Astrocyte (in vitro differentiated cells and primary cell): ENCODE data around the gene AKR1B1. TPM values are rescaled to one million over a fixed set of nuclear protein-coding genes. Genes with fewer than 3 reads are reported as not detected.

Experiments used
- DNase-seq: peaks from one replicate; pipeline ENCODE4 v3.0.0-alpha.2; 2010; ENCODE audit warnings: low read depth
- FAIRE-seq: peaks from 2 replicates; lab custom pipeline; 2011; peaks lifted over from hg19 to GRCh38; lab: Jason Lieb, UNC
- H2AFZ ChIP-seq: 2 replicates; pipeline ENCODE4 v1.6.0; 2012; ENCODE audit warnings: low read depth, low read length, inconsistent platforms
- H3K27ac ChIP-seq: 2 replicates; pipeline ENCODE4 v1.5.1; 2011; ENCODE audit warnings: low read depth, low read length, inconsistent platforms
- H3K27me3 ChIP-seq: 2 replicates; pipeline ENCODE4 v1.6.0; 2011; ENCODE audit warnings: low read length, inconsistent platforms; ENCODE audit not compliant: insufficient read depth
- H3K36me3 ChIP-seq: 2 replicates; pipeline ENCODE4 v1.5.1; 2011; ENCODE audit warnings: low read length, inconsistent platforms; ENCODE audit not compliant: insufficient read depth
- H3K4me1 ChIP-seq: 2 replicates; pipeline ENCODE4 v1.5.1; 2011; ENCODE audit warnings: low read length, inconsistent platforms; ENCODE audit not compliant: insufficient read depth
- H3K4me2 ChIP-seq: 2 replicates; pipeline ENCODE4 v1.6.0; 2012; ENCODE audit warnings: low read length, inconsistent platforms
- H3K4me3 ChIP-seq: 2 replicates; pipeline ENCODE4 v1.5.1; 2011; ENCODE audit warnings: low read depth, mild to moderate bottlenecking, low read length, inconsistent platforms; ENCODE audit not compliant: insufficient read depth
- H3K79me2 ChIP-seq: 2 replicates; pipeline ENCODE4 v1.6.0; 2012; ENCODE audit warnings: mild to moderate bottlenecking, low read length, inconsistent platforms; ENCODE audit not compliant: insufficient read depth
- H3K9ac ChIP-seq: 2 replicates; pipeline ENCODE4 v1.6.0; 2012; ENCODE audit warnings: mild to moderate bottlenecking, low read length, inconsistent platforms
- H3K9me3 ChIP-seq: 2 replicates; pipeline ENCODE4 v1.5.1; 2012; ENCODE audit warnings: low read depth, mild to moderate bottlenecking, low read length, inconsistent platforms; ENCODE audit not compliant: insufficient read depth
- H4K20me1 ChIP-seq: 2 replicates; pipeline ENCODE4 v1.6.0; 2012; ENCODE audit warnings: low read length, inconsistent platforms; ENCODE audit not compliant: insufficient read depth
- H3K27ac Mint-ChIP-seq: one replicate; pipeline ENCODE4 v1.8.0; 2021; ENCODE audit warnings: mild to moderate bottlenecking, mixed read lengths; ENCODE audit not compliant: unreplicated experiment
- H3K27me3 Mint-ChIP-seq: one replicate; pipeline ENCODE4 v1.8.0; 2021; ENCODE audit warnings: low read depth, mixed read lengths; ENCODE audit not compliant: unreplicated experiment
- H3K36me3 Mint-ChIP-seq: one replicate; pipeline ENCODE4 v1.8.0; 2021; ENCODE audit warnings: low read depth, mixed read lengths; ENCODE audit not compliant: unreplicated experiment
- H3K4me1 Mint-ChIP-seq: one replicate; pipeline ENCODE4 v1.8.0; 2021; ENCODE audit warnings: low read depth, mixed read lengths; ENCODE audit not compliant: unreplicated experiment
- H3K4me3 Mint-ChIP-seq: one replicate; pipeline ENCODE4 v1.8.0; 2021; ENCODE audit warnings: mild to moderate bottlenecking, moderate library complexity, mixed read lengths; ENCODE audit not compliant: unreplicated experiment
- H3K9me3 Mint-ChIP-seq: one replicate; pipeline ENCODE4 v1.8.0; 2021; ENCODE audit warnings: mild to moderate bottlenecking, mixed read lengths; ENCODE audit not compliant: unreplicated experiment
- EZH2 ChIP-seq: IDR thresholded peaks from 2 replicates; pipeline ENCODE4 v1.6.1; 2012; ENCODE audit warnings: mild to moderate bottlenecking, low read length, inconsistent platforms; ENCODE audit not compliant: insufficient read depth
- total RNA-seq: library from RNA; stranded (reverse); gene quantifications from 2 replicates; pipeline ENCODE4 v1.2.1, GENCODE V29; 2021
- TF ChIP-seq, protein P1 (sequence below): IDR thresholded peaks from 2 replicates; pipeline ENCODE4 v1.5.1; 2011; ENCODE audit warnings: low read depth, mild to moderate bottlenecking, inconsistent platforms, low read length, moderate library complexity; ENCODE audit not compliant: insufficient read depth

AKR1B1 gene
- total RNA-seq, 1 donor from 2014 or later: 114 TPM

DNA sequence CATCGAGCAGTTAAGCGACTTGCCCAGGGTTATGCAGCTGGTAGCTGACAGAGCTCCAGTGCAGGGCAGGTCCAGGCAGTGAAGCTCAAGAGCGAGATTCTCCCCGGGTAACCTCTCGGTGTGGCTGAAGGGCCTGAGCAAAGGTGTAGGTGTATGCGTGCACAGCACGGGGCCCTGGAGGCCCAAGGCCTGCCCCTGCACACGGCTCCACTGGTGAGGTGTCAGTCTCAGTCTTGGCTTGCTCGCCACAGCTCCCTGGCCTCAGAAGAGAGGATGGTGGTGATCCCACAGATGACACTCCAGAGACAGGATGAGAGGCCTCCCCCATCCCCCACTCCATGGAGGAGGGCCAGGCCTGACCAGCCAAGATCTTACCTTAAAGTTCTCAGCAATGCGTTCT, 12.0 kb downstream of the AKR1B1 start:
- H3K9me3 ChIP-seq: no peaks in the 10 kb centered on the region
- no peaks in the 10 kb centered on the region for H3K79me2 ChIP-seq
- no peak overlapping the region for H3K4me3 ChIP-seq
- no peaks in the 10 kb centered on the region for H3K27me3 Mint-ChIP-seq
- H3K27ac ChIP-seq: no peak overlapping the region
- H3K36me3 Mint-ChIP-seq: peaks cover 38% of the 10 kb centered on the region
- no peaks in the 10 kb centered on the region for H4K20me1 ChIP-seq
- H3K36me3 ChIP-seq: peaks cover 26% of the 10 kb centered on the region
- H3K27ac Mint-ChIP-seq: no peak overlapping the region
- H3K9ac ChIP-seq: no peak overlapping the region
- TF ChIP-seq, protein P1, sequence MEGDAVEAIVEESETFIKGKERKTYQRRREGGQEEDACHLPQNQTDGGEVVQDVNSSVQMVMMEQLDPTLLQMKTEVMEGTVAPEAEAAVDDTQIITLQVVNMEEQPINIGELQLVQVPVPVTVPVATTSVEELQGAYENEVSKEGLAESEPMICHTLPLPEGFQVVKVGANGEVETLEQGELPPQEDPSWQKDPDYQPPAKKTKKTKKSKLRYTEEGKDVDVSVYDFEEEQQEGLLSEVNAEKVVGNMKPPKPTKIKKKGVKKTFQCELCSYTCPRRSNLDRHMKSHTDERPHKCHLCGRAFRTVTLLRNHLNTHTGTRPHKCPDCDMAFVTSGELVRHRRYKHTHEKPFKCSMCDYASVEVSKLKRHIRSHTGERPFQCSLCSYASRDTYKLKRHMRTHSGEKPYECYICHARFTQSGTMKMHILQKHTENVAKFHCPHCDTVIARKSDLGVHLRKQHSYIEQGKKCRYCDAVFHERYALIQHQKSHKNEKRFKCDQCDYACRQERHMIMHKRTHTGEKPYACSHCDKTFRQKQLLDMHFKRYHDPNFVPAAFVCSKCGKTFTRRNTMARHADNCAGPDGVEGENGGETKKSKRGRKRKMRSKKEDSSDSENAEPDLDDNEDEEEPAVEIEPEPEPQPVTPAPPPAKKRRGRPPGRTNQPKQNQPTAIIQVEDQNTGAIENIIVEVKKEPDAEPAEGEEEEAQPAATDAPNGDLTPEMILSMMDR: no peak
- no peak for TF ChIP-seq EZH2
- H2AFZ ChIP-seq: no peak overlapping the region
- H3K9me3 Mint-ChIP-seq: peaks cover 2% of the 10 kb centered on the region
- no peak overlapping the region for H3K4me3 Mint-ChIP-seq
- no peak overlapping the region for H3K4me2 ChIP-seq
- FAIRE-seq (no peak), DNase-seq (no peak)
- peaks cover 16% of the 10 kb centered on the region for H3K4me1 ChIP-seq
- peaks cover 41% of the 10 kb centered on the region for H3K4me1 Mint-ChIP-seq
- H3K27me3 ChIP-seq: no peaks in the 10 kb centered on the region

DNA sequence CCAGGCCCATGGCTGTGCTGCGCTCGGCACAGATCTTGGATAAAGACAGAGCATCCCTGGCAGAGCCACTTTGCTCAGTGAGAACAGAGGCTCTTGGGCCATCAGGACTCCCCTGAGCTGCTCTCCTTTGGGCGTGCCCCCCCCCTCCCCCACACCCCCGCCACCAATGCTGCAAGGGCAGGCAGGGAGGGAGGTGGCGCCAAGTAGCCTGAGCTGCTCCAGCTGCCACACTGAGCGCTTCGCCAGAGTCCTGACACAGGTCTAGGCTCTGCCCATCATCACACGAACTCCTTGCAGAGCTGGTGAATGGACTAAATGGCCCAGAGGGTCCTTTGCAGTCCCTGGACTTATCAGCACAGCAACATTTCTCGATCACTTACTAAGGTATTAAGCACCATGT, 12.5 kb downstream of the AKR1B1 start:
- Histone ChIP-seq H3K79me2 (no peaks in the 10 kb centered on the region), H3K9me3 (no peaks in the 10 kb centered on the region), H3K4me3 (no peak overlapping the region), H3K9ac (no peak overlapping the region), H3K4me1 (peaks cover 16% of the 10 kb centered on the region), H3K4me2 (no peak overlapping the region), H3K36me3 (peaks cover 29% of the 10 kb centered on the region), H3K27ac (no peak overlapping the region), H3K27me3 (no peaks in the 10 kb centered on the region), H2AFZ (no peak overlapping the region), H4K20me1 (no peaks in the 10 kb centered on the region)
- DNase-seq (no peak), FAIRE-seq (no peak)
- Mint-ChIP-seq H3K4me1 (peaks cover 38% of the 10 kb centered on the region), H3K27ac (no peak overlapping the region), H3K9me3 (peaks cover 2% of the 10 kb centered on the region), H3K4me3 (no peak overlapping the region), H3K36me3 (peaks cover 37% of the 10 kb centered on the region), H3K27me3 (no peaks in the 10 kb centered on the region)
- TF ChIP-seq EZH2: no peak
- TF ChIP-seq, protein P1: no peak

DNA sequence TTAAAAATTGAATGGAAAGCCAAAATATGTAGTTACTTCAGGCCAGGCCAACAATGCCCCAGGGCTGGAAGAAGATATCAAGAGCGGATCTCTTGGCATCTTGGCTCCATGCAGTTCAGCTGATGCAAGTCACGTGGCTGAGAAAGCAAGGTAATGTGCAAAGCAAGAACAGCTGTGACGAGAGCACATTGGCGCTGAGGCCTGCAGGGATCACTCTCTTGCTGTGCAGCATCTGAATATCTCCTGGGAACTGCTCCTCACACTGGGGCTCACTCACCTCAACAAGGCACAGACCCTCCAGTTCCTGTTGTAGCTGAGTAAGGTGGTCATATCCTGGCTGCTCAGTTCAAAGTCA, 14.0 kb downstream of the AKR1B1 start:
- no peak overlapping the region for H2AFZ ChIP-seq
- no peak overlapping the region for H3K4me2 ChIP-seq
- H4K20me1 ChIP-seq: no peaks in the 10 kb centered on the region
- FAIRE-seq (no peak), DNase-seq (no peak)
- H3K9me3 Mint-ChIP-seq: peaks cover 2% of the 10 kb centered on the region
- H3K9ac ChIP-seq: no peak overlapping the region
- H3K36me3 ChIP-seq: peaks cover 30% of the 10 kb centered on the region
- H3K4me1 Mint-ChIP-seq: peaks cover 33% of the 10 kb centered on the region
- no peaks in the 10 kb centered on the region for H3K27me3 Mint-ChIP-seq
- no peaks in the 10 kb centered on the region for H3K9me3 ChIP-seq
- H3K27ac Mint-ChIP-seq: no peak overlapping the region
- H3K4me1 ChIP-seq: peaks cover 16% of the 10 kb centered on the region
- peaks cover 37% of the 10 kb centered on the region for H3K36me3 Mint-ChIP-seq
- H3K4me3 Mint-ChIP-seq: no peak overlapping the region
- no peaks in the 10 kb centered on the region for H3K79me2 ChIP-seq
- no peak overlapping the region for H3K4me3 ChIP-seq
- TF ChIP-seq, protein P1: no peak
- TF ChIP-seq EZH2: no peak
- H3K27ac ChIP-seq: no peak overlapping the region
- no peaks in the 10 kb centered on the region for H3K27me3 ChIP-seq
